ENCODE data around the gene MEX3A.
"Not testable (repeated sequence)": the region's sequence is repeated elsewhere in the genome, so short reads cannot be mapped to it uniquely, and the experiment has no call there.

MEX3A gene

DNA sequence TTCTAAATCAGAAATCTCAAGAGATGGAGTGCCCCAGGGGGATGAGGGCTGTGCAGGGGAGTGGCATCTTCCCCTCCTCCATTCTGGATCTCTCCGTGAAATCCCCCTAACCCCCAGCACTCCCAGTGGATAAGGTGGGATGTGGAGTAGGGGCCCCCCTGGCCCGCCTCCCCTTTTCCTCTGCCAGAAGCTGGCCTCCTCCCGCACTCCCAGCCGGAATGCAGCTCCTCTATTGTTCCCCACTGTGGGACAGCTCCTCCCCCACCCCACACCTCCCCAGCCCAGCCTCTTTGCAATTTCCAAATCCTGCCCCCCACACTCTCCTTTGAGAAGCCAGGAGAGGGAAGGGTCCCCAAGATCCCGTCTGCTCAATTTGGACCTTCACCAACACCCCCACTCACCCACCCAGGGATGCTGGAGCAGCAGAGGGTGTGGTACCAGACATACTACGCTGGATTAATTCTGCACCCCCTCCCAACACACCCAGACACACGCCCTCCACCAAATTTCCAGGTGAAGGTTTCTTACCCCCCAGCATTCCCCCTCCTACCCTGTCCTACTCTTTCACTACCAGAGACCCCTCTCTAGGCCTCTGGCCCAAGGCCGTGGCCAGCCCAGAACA, 1.9 kb downstream of the MEX3A start:
- DNase-seq (ENCODE audit: low read depth in 2 of 3, low spot score in 2 of 3), result no peak

DNA sequence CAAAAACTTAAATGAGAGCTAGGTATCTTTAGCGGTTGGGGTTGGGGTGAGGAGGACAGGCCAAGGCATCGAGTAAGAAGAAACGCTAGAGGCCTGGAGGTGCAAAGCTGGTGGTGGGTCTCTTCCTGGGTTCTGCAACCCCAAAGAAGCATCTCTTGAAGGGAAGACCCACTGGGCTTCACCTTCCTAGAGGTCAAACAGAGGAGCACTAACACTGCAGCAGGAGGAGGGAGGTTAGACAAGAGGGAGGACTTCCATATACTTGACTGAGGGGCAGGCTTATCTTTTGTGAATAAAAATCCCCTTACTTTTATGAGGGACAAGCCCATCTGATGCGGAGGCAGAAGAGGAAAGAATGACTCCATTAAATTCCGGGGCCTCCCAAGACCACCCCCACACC, 2.5 kb downstream of the MEX3A start:
- no peak for DNase-seq (ENCODE audit: low read depth in 2 of 3, low spot score in 2 of 3)

DNA sequence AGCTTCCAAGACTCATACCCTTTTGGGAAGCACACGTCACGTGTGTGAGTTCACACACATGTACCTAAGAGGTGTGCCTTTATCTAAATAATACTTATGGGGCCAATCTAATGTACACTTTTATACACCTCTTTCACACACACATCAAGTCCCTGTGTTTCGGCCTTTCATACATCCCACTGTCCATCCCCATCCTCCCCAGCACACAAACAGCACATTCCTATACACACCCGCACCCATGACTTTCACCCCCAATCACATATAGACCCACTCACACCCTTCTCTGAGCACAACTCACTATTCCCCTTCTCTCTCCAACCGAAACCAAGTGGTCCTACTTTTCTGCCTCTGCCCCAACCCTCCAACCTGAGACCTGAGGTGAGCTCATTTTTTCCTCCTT, 3.5 kb downstream of the MEX3A start:
- DNase-seq (ENCODE audit: low read depth in 2 of 3, low spot score in 2 of 3), result no peak

DNA sequence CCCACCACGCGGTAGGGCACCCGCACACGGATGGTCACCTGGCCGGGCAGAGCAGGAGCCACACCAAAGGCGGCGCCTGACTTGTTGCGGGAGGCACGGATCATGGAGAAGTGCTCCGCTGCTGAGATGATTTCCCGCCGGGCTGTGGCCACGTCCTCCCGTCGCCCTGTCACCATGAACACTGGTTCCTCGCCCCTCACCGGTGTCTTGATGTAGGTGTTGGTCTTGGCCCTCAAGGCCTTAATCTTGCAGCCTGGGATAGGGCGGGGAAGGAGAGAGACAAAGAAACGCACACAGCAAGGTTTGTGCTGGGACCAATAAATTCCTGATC, 4.9 kb downstream of the MEX3A start:
- no peak for DNase-seq (ENCODE audit: low read depth in 2 of 3, low spot score in 2 of 3)

DNA sequence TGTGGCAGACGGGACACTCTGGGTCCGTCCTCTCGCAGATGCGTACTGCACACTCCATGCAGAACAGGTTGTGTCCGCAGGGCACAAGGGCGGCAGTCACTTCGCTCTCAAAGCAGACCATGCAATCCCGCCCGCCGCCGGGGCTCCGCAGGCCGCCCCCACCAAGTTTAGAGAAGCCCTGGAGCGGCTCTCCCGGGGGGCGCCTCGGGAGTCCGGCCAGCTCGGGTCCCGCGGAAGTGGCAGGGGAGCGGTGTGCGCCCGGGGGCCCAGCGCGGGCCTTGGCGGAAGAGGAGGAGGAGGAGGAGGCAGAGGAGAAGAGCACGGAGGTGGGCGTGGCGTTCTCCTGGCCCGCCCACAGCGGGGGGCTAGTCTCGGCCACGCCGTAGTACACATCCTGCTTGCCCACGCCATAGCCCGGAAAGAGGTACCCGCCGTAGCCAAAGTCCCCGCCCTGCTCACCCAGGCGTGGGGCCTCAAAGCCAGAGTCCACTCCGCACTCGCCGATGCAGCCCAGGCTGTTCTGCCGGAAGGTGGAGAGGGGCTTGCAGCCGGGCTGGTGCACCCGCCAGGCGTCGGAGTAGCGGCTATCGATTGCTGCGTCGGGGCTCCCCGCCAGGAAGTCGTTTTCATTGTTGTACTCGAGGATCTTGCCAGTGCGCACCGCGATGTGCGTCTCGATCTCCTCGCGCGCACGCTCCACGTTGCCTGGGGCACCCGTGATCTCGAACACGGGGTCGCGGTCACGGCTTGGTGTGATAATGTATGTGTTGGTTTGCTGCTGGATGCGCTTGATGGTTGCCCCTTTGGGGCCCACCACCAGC, 5.4 kb downstream of the MEX3A start:
- no peak for DNase-seq (ENCODE audit: low read depth in 2 of 3, low spot score in 2 of 3)

DNA sequence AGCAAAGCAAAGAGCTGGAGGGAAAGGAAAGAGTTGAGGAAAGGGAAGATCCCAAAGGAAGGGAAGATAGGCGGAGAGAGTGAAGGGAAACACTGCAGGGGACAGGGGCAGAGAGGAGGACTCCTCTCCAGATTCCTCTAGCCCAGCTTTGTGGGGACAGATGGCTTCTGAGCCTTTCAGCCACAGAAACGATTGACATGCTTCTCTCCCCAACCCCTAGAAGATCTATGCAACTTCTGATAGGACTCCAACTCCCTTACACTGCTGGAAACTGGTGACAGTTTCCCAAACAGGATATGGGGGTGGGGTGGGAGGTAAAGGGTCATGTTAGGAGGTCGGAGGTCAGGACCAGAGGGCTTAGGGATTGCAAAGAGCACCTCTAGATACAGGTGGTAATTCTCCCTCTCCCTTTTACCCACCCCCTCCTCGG, 6.5 kb downstream of the MEX3A start:
- DNase-seq (ENCODE audit: low read depth in 2 of 3, low spot score in 2 of 3), result no peak

DNA sequence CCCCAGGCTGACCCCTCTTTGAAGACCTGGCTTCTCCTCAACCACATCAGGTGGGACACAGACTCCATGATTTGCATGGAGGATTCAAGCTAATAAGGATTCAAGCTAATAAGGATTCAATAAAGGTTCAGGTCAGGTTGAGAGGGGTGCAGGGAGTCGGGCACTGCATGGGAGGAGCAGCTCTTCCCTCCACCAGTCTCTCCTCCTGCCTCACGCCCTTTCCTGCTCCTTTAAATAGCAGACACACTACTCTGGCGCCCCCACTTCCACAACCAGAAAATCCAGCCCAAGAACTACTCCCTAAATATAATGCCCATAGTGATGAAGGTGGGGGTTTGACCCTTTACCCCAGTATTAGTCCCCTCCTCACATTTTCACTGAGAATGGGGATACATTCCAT, 7.1 kb downstream of the MEX3A start:
- no peak for DNase-seq (ENCODE audit: low read depth in 2 of 3, low spot score in 2 of 3)

DNA sequence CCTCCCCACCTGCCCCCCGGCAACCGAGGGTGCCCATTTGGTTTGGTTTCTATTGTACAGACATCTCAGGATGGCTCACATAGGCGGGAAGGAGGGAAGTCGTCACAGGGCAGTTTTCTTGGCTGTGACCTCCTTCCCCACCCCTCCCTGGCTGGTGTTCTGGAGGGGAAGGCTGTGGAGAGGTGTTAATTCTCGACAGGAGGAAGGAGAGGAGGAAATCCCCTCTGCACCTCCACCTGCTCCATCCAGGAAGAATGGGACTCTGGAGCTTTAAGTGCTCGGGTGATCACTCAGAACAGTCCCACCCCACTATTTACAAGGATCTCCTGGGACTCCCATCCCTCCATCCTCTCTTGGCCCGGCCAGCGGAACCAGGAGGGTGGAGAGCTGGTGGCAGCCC, 7.6 kb downstream of the MEX3A start:
- DNase-seq (ENCODE audit: low read depth in 2 of 3, low spot score in 2 of 3), result no peak

DNA sequence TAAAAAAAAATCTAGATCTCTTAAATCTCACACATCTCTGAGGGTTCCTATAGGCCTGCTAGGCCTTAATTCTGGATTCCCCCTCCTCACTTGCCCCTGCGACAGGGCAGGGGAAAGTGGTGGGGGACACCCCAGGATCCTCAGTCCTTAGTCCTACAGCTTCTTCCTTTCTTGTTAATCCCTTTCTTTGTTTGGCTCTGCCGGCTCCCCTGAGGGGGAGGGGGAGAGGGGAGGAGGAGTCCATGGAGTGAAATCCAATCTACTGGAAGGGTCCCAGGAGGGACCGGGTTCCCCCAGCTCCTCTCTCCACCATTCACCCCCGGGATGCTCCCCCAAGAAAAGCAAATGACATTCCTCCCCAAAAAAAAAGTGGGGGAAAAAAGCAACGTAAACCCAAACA, 8.5 kb downstream of the MEX3A start:
- DNase-seq (ENCODE audit: low read depth in 2 of 3, low spot score in 2 of 3), result no peak

DNA sequence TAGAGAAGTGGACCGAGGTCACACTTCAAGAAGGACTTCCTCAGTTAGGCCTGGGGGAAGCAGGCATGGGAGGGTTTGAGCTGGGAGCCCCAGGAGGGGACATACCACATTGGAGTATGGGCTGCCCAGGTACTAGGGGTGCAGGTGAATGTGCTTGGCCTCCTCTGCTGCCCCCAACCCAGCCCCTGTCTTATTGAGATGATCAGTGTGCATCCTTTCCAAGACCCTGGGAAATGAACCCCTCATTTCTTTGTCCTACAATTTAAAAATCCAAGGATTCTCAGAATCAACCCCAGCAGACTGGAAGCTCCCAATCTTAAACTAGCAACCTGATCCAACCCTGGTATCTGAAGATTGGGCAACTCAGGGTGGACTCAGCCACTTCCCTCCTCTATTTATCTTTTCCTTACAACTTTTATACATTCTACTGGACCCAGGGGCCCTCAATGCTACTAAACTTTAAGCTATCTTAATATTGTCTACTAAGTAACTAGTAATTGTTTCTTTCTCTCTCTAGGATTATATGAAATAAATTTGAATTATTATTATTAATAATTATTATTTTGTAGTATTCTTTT, 9.1 kb downstream of the MEX3A start:
- DNase-seq (ENCODE audit: low read depth in 2 of 3, low spot score in 2 of 3), result no peak

DNA sequence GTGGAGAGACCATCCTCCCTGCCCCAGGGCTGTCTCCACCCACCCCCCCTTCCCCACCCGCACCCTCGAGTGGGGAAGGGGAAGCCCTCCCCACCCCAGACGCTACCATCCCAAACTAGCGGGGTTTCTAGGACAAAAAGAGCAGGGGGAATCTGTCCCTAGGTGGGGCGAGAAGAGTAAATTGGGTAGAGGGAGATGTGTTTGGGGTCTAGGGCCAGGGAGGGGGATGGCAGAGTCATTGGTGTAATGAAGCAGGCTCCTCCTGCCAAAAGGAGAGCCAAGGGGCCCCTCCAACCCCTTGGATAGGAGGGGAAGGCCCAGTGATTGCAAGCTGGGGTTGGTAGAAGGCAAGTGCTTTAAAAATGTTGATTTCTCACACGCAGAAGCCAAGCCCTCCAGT, 10.0 kb downstream of the MEX3A start:
- DNase-seq (ENCODE audit: low read depth in 2 of 3, low spot score in 2 of 3), result no peak

DNA sequence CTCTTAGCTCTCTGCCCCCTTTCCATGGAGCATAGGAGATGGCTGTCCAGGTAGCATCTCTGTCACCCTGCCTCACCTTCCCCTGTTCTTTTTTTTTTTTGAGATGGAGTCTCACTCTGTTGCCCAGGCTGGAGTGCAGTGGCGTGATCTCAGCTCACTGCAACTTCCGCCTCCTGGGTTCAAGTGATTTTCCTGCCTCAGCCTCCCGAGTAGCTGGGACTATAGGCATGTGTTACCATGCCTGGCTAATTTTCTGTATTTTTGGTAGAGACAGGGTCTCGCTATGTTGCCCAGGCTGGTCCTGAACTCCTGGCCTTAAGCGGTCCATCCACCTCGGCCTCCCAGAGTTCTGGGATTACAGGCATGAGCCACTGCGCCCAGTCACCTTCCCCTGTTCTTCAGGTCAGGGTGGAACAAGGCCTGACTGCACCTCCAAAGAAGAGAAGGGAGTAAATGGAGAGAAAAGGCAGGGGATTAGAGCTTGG, 10.9 kb downstream of the MEX3A start:
- DNase-seq (ENCODE audit: low read depth in 2 of 3, low spot score in 2 of 3), result not testable (repeated sequence)

DNA sequence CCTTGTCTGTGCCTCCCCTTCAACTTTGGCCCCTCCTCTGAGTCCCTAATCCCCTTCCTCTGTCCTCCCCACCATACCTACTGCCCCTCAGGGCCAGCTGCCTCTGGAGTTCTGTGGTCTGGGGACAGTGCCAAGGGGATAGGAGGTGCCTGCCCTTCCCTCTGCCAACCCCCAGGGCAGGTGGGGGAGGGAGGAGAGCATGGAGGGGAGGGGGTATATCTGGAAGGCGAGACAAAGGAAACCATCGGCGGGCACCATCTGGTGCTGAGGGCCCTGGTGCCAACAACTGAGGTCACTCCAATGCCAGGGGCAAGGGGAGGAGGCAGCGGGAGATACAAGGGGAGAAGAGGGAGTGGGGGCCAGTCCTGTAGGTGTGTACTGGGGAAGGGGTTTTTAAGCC, 11.7 kb downstream of the MEX3A start:
- no peak for DNase-seq (ENCODE audit: low read depth in 2 of 3, low spot score in 2 of 3)

DNA sequence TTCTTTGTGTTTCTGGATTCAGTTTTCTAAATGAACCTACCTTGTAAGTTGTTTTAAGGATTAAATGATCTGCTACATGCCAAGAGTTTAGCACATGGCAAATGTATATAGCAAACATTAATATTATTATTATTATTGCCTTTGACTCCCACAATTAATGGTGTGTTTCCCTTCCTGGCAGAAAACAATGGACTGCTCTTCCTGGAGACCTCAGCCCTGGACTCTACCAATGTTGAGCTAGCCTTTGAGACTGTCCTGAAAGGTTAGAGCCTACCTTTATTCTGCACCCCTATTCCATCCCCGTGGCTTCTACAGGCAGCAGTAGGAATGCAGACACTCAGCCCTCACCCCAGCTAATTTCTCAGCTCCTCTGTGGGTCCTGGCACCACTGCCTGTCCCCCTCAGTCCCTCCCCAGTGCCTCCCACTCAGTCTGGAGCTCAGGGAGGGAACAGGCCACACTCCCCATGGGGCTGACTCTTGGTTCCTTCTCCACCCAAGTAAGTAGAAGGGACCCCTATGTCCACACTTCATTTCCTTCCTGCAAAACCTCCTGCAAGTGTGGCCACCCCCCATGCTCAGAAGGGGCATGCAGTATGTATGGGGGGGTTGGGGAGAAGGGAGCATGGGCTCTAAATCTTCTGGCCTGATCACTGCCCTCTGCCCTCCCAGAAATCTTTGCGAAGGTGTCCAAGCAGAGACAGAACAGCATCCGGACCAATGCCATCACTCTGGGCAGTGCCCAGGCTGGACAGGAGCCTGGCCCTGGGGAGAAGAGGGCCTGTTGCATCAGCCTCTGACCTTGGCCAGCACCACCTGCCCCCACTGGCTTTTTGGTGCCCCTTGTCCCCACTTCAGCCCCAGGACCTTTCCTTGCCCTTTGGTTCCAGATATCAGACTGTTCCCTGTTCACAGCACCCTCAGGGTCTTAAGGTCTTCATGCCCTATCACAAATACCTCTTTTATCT, 12.5 kb downstream of the MEX3A start:
- no peak for DNase-seq (ENCODE audit: low read depth in 2 of 3, low spot score in 2 of 3)

DNA sequence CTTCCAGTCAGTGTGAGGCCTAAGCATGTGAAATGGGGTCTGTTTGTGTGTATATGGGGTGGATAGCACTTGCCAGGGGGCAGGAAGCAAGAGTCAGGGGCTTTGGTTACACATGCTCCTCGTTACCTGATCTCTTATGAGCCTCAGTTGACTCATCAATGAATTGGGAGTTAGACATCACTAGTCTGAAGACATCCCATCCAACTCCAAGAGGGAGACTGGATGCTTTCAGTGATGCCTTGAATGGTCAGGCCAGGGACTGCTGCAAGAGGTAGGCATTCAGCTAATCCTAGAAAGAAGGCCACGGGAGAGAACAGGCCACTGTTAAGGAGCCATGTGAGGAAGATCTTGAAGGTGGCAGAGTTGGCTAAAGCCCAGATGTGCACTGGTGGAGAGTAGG, 15.0 kb downstream of the MEX3A start:
- no peak for DNase-seq (ENCODE audit: low read depth in 2 of 3, low spot score in 2 of 3)

DNA sequence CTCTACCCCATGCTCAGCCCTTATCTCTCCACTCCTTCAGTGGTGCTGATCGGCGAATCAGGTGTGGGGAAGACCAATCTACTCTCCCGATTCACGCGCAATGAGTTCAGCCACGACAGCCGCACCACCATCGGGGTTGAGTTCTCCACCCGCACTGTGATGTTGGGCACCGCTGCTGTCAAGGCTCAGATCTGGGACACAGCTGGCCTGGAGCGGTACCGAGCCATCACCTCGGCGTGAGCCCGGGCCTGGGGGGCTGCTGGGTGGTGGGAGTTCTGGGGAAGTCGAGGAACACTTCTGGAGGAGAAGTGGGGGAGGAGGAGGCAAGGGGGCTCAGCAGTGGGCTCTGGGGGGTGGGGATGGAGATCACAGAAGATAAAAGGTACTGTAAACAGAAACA, 16.4 kb downstream of the MEX3A start:
- DNase-seq (ENCODE audit: low read depth in 2 of 3, low spot score in 2 of 3), result no peak

DNA sequence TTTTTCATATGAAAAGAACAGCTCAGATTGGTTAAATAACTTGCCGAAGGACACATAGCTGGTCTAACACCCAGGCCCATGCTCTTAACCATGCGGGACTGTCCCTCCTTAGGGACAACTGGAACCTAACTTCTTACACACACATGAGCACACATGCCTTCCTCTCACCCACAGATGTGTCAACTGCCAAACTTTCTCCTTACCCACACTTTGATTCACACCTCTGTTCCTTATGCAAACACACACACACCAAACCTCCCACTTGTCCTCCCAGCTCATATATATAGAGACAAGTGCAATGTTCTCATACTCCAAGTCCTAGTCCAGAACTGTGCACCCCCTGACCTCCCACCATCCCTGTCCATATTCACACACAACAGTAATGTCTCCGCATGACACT, 17.1 kb downstream of the MEX3A start:
- no peak for DNase-seq (ENCODE audit: low read depth in 2 of 3, low spot score in 2 of 3)

DNA sequence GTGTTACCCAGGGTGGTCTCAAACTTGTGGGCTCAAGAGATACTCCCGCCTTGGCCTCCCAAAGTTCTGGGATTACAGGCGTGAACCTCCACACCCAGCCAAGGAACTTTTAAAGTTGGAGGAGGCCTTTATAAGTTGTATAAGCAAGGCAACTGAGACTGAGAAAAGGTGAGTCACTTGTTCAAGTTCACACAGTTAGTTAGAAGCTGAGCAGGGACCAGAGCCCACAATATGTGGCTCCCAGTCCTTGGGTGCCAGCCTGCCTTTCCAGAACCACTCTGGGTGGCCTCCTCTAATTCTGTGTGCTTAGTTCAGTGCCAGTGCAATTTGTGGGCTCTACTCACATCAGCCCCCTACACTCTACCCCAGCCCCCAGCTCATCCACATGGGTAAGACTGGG, 17.6 kb downstream of the MEX3A start:
- no peak for DNase-seq (ENCODE audit: low read depth in 2 of 3, low spot score in 2 of 3)

DNA sequence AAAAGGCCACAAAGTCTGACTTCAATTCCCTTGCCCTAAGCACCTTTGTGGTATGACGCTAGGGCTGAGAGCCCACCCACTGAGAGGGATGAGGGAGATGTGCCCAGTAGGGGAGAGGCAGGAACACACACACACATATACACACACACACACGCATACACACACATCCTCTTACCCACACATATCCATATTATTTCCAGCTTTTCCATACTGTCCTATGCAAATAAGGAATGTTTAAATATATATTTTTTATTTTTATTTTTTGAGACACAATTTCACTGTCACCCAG, 18.3 kb downstream of the MEX3A start:
- no peak for DNase-seq (ENCODE audit: low read depth in 2 of 3, low spot score in 2 of 3)

DNA sequence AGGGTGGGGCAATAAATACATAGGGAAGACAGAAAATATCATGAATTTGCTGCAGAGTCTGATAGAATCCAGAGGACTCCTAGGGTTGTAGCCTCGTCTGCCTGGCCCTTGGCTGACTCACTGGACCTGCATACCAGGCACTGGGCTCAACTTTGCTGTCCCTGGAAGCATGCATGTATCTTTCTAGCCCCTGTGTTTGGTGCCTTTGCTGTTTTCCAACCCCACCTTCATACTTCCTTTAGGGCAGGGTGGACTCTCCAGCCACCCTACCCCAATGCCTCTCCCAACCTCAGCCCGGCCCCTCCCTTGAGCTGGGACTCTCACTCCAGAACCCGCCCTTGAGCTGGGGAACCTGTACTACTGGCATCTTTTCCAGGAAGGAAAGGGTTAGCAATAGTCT, 20.1 kb downstream of the MEX3A start:
- no peak for DNase-seq (ENCODE audit: low read depth in 2 of 3, low spot score in 2 of 3)

DNA sequence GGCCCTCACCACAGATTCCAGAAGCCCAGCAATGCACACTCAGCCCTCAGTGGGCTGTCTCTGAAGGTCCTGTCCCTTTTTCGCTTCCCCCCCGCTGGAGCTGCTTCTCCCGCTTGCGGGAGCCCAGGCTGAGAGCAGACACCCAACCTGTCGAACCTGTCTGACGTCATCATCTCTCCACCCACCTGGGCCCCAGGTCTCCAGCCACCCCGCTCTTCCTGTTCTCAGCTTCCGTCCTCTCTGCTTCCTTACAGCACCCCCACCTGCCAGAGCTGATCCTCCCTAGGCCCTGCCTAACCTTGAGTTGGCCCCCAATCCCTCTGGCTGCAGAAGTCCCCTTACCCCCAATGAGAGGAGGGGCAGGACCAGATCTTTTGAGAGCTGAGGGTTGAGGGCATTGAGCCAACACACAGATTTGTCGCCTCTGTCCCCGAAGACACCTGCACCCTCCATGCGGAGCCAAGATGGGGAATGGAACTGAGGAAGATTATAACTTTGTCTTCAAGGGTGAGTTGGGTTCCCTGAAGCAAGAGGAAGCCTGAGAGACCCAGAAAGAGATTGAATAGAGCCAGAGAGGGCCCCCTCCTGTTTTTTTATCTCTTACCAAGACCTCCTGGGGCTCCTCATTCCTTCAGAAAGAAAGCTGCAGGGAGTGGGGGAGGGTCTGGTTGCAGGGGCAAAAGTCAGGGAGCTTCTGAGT, 21.2 kb downstream of the MEX3A start, which contains the start of gene RAB25:
Gene RAB25, plus strand, starts transcription at position 224 of the 700 bp plus-strand sequence. Its CDS starts 241 bp downstream, at position 465.
- DNase-seq (ENCODE audit: low read depth in 2 of 3, low spot score in 2 of 3), result no peak
